OCI-LY7 (cell line): Measurements from ENCODE around the gene ANKS1B.

ENCODE experiments used
- CTCF ChIP-seq: fragments of 200-600 bp; sonication (generic); conservative IDR thresholded peaks from 2 replicates; pipeline ENCODE4 v1.5.1; 2014; ENCODE audit warnings: mild to moderate bottlenecking, antibody characterized with exemption, low read length, moderate library complexity, mixed read lengths
- EZH2phosphoT487 ChIP-seq: fragments of 200-600 bp; sonication (generic); IDR thresholded peaks from 2 replicates; pipeline ENCODE4 v1.6.1; 2018; ENCODE audit warnings: low read depth, borderline replicate concordance, mild to moderate bottlenecking, mixed run types, antibody characterized with exemption, low read length, moderate library complexity, mixed read lengths

DNA sequence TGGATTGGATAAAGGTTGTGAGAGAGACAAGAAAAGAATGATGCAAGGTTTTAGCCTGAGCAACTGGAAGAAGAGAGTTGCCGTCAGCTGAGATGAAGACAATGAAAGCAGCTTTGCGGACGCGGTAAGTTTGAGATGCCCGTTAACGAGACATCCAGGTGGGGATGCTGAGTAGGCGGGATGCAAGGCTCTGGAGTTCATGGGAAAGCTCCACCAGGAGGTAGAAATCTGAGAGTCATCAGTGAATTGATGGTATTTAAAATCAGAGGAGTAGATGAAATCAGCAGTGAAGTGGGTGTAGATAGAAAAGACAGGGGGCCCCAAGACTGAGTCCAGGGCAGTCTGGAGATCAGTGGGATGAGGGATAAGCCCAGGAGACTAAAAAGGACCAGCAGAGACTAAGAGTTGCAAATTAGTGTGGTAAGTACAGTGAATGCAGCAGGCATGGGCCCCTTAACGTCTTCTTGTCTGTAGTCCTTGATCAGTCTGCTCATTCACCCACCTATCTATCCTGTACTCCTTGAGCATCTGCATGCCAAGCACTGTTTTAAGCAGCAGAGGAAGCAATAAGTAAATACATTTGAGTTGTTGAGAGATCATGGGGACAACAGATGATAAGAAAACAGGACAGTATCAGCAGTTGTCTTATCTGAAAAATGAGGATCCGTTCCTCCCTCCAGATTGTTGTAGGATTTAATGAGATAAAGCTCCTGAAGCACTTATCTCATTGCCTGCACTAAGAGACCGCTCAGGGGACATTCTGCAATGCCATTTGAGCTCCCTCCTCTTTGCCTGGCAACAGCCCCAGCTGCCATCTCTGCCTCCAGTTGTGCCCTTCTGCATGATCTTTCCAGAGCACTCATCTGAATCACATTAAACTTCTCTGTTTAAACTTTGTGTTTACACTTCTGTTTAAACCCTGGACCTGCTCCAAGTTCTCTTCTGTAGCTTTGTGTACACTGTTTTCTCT is 1248.1 kb downstream of the ANKS1B start:
- no peak for TF ChIP-seq CTCF
- TF ChIP-seq EZH2phosphoT487 = no peak
